H1 (cell line): Measurements from ENCODE around the gene DAPK2. TPM values are rescaled to one million over a fixed set of nuclear protein-coding genes. Genes with fewer than 3 reads are reported as not detected.
A peak's percentile ranks its signal among the peaks of the same experiment; 100 is the strongest.

Source experiments
- CTCF ChIA-PET: fragments of 300-600 bp; sonication (Branson Sonifier 250); formaldehyde crosslinking; loops from one replicate; lab custom pipeline; 2021; ENCODE audit not compliant: partially characterized antibody; lab: Charles Lee
- POLR2A ChIA-PET: fragments of 300-600 bp; sonication (Branson Sonifier 250); formaldehyde crosslinking; loops from one replicate; lab custom pipeline; 2021; ENCODE audit warnings: inconsistent platforms; ENCODE audit not compliant: partially characterized antibody; lab: Charles Lee
- DNase-seq, 2 experiments: peaks; one replicate each; pipeline versions ENCODE4 v3.0.0 to v3.0.0-alpha.2; 2010 to 2022; ENCODE audit warnings: low spot score in 2 of 2, low read depth in 1 of 2, mixed read lengths in 1 of 2
- FAIRE-seq: peaks from 2 replicates; lab custom pipeline; 2011; peaks lifted over from hg19 to GRCh38; lab: Jason Lieb, UNC
- H2AFZ ChIP-seq: 2 replicates; pipeline ENCODE4 v1.8.1; 2012; ENCODE audit warnings: low read length, inconsistent platforms
- H2AK5ac ChIP-seq: 2 replicates; pipeline ENCODE4 v1.6.1; 2013; ENCODE audit warnings: low read depth, low read length
- H2BK120ac ChIP-seq: replicated peaks from 2 replicates; pipeline ENCODE3; 2013; ENCODE audit warnings: low read depth, low read length, inconsistent platforms
- H2BK12ac ChIP-seq: 2 replicates; pipeline ENCODE4 v1.6.1; 2013; ENCODE audit warnings: low read depth, low read length
- H2BK15ac ChIP-seq: 2 replicates; pipeline ENCODE4 v1.6.1; 2013; ENCODE audit warnings: low read length
- H2BK20ac ChIP-seq: 2 replicates; pipeline ENCODE4 v1.6.1; 2013; ENCODE audit warnings: low read length
- H2BK5ac ChIP-seq: 2 replicates; pipeline ENCODE4 v1.6.1; 2013; ENCODE audit warnings: low read depth, low read length
- H3K14ac ChIP-seq: 2 replicates; pipeline ENCODE4 v1.6.1; 2013; ENCODE audit warnings: inconsistent platforms; ENCODE audit not compliant: insufficient read length
- H3K18ac ChIP-seq: 2 replicates; pipeline ENCODE4 v1.6.1; 2013; ENCODE audit warnings: low read length; ENCODE audit errors: extremely low read depth
- H3K23ac ChIP-seq: 2 replicates; pipeline ENCODE4 v1.6.1; 2013; ENCODE audit warnings: inconsistent platforms; ENCODE audit not compliant: insufficient read length
- H3K23me2 ChIP-seq: 2 replicates; pipeline ENCODE4 v1.6.1; 2013; ENCODE audit warnings: low read depth, low read length
- H3K27ac ChIP-seq: 2 replicates; pipeline ENCODE4 v1.6.1; 2011; ENCODE audit warnings: low read depth, low read length, inconsistent platforms
- H3K27me3 ChIP-seq, 4 experiments: replicated peaks in 1 of 4; 1 replicate in 1 of 4; 2 replicates in 3 of 4; pipeline versions ENCODE4 v1.6.1 to v1.8.1; 2011 to 2013; ENCODE audit warnings: low read length in 3 of 4, mild to moderate bottlenecking in 3 of 4, inconsistent platforms in 2 of 4, mixed read lengths in 2 of 4, moderate library complexity in 1 of 4; ENCODE audit not compliant: control insufficient read depth in 3 of 4, insufficient read depth in 3 of 4; ENCODE audit errors: extremely low read depth in 1 of 4
- H3K36me3 ChIP-seq, 4 experiments: 2 replicates each; pipeline versions ENCODE4 v1.6.1 to v1.8.1; 2011 to 2013; ENCODE audit warnings: mild to moderate bottlenecking in 4 of 4, low read length in 3 of 4, moderate library complexity in 2 of 4, control low read depth in 1 of 4, inconsistent platforms in 1 of 4; ENCODE audit not compliant: insufficient read depth in 4 of 4, control insufficient read depth in 2 of 4
- H3K4ac ChIP-seq: replicated peaks from 2 replicates; pipeline ENCODE3; 2013; ENCODE audit warnings: low read length, low read depth, mixed read lengths, inconsistent platforms; ENCODE audit not compliant: insufficient read length
- H3K4me1 ChIP-seq, 4 experiments: replicated peaks in 1 of 4; 1 replicate in 1 of 4; 2 replicates in 3 of 4; pipeline versions ENCODE4 v1.6.1 to v1.8.1; 2011 to 2013; ENCODE audit warnings: low read length in 3 of 4, inconsistent platforms in 2 of 4, mixed read lengths in 1 of 4; ENCODE audit not compliant: insufficient read depth in 4 of 4, control insufficient read depth in 3 of 4
- H3K4me2 ChIP-seq, 2 experiments: 2 replicates each; pipeline versions ENCODE4 v1.6.1 to v1.8.1; 2011 to 2013; ENCODE audit warnings: low read depth in 2 of 2, low read length in 2 of 2, control low read depth in 1 of 2, inconsistent platforms in 1 of 2, mild to moderate bottlenecking in 1 of 2; ENCODE audit not compliant: insufficient read depth in 1 of 2
- H3K4me3 ChIP-seq, 4 experiments: fragments of 200-600, 300-600 bp in 1 of 4; sonication (generic), shearing (Covaris generic), sonication (Bioruptor Twin) in 1 of 4; 2 replicates each; pipeline versions ENCODE4 v1.5.1 to v1.8.1; 2011 to 2016; ENCODE audit warnings: low read length in 4 of 4, low read depth in 3 of 4, control low read depth in 2 of 4, inconsistent platforms in 2 of 4, mild to moderate bottlenecking in 2 of 4, mixed read lengths in 1 of 4, moderate library complexity in 1 of 4; ENCODE audit not compliant: insufficient read depth in 2 of 4; ENCODE audit errors: extremely low read depth in 1 of 4
- H3K56ac ChIP-seq: replicated peaks from 2 replicates; pipeline ENCODE3; 2013; ENCODE audit warnings: low read depth, mild to moderate bottlenecking, mixed read lengths, low read length, inconsistent platforms; ENCODE audit not compliant: insufficient read length
- H3K79me1 ChIP-seq: 2 replicates; pipeline ENCODE4 v1.6.1; 2013; ENCODE audit warnings: low read depth, low read length, control low read depth
- H3K79me2 ChIP-seq, 2 experiments: 2 replicates each; pipeline versions ENCODE4 v1.6.1 to v1.8.1; 2012 to 2013; ENCODE audit warnings: low read length in 2 of 2, mild to moderate bottlenecking in 2 of 2, inconsistent platforms in 1 of 2; ENCODE audit not compliant: insufficient read depth in 2 of 2, control insufficient read depth in 1 of 2
- H3K9ac ChIP-seq, 4 experiments: replicated peaks in 1 of 4; 1 replicate in 1 of 4; 2 replicates in 3 of 4; pipeline versions ENCODE4 v1.6.1 to v1.8.1; 2011 to 2013; ENCODE audit warnings: low read depth in 3 of 4, low read length in 3 of 4, control low read depth in 2 of 4, mild to moderate bottlenecking in 2 of 4, moderate library complexity in 2 of 4, inconsistent platforms in 1 of 4; ENCODE audit errors: extremely low read depth in 1 of 4
- H3K9me3 ChIP-seq, 2 experiments: 2 replicates each; pipeline versions ENCODE4 v1.6.1 to v1.8.1; 2012 to 2013; ENCODE audit warnings: mild to moderate bottlenecking in 2 of 2, moderate library complexity in 2 of 2, control low read depth in 1 of 2, inconsistent platforms in 1 of 2, low read depth in 1 of 2, low read length in 1 of 2, mixed read lengths in 1 of 2; ENCODE audit not compliant: insufficient read depth in 2 of 2
- H4K20me1 ChIP-seq, 2 experiments: replicated peaks in 1 of 2; 2 replicates each; pipeline versions ENCODE3 to v1.8.1; 2011 to 2013; ENCODE audit warnings: inconsistent platforms in 2 of 2, low read length in 2 of 2, mild to moderate bottlenecking in 1 of 2; ENCODE audit not compliant: insufficient read depth in 2 of 2, control insufficient read depth in 1 of 2
- H4K5ac ChIP-seq: 2 replicates; pipeline ENCODE4 v1.6.1; 2013; ENCODE audit warnings: low read length, low read depth, mixed read lengths, inconsistent platforms; ENCODE audit not compliant: insufficient read length
- H4K8ac ChIP-seq: 2 replicates; pipeline ENCODE4 v1.8.0; 2013; ENCODE audit warnings: mild to moderate bottlenecking, moderate library complexity, low read length, inconsistent platforms; ENCODE audit not compliant: insufficient read depth; ENCODE audit errors: extremely low read depth
- H4K91ac ChIP-seq: replicated peaks from 2 replicates; pipeline ENCODE3; 2013; ENCODE audit warnings: low read length, mixed read lengths, inconsistent platforms; ENCODE audit not compliant: insufficient read length
- EZH2 ChIP-seq: fragments of 200-600 bp; sonication (generic); IDR thresholded peaks from 2 replicates; pipeline ENCODE4 v1.7.1; 2012; ENCODE audit warnings: low read depth, mild to moderate bottlenecking, moderate library complexity, low read length, inconsistent platforms; ENCODE audit not compliant: severe bottlenecking
- MAFK ChIP-seq: IDR thresholded peaks from 2 replicates; pipeline ENCODE4 v1.6.1; 2012; ENCODE audit warnings: low read depth, mild to moderate bottlenecking, improper control_type of control experiment, low read length
- whole genome bisulfite sequencing, 2 experiments: shearing (Covaris generic) in 1 of 2; methylation state at CpG; one replicate each; pipeline versions ENCODE4 v1.1.6 to v1.1.7; 2013 to 2015; ENCODE audit warnings: low lambda C conversion rate in 2 of 2, mixed read lengths in 2 of 2, inconsistent platforms in 1 of 2, low coverage in 1 of 2, missing lambda C conversion rate in 1 of 2; ENCODE audit not compliant: insufficient replicate concordance in 2 of 2, insufficient coverage in 1 of 2, insufficient read length in 1 of 2; ENCODE audit errors: extremely low coverage in 1 of 2, missing lambda C conversion rate in 1 of 2; 5-methylcytosine and 5-hydroxymethylcytosine counted together
- polyA plus RNA-seq, 7 experiments: library from polyadenylated mRNA; depleted of rRNA in 3 of 7; stranded (reverse) in 5 of 7; unstranded in 2 of 7; fragments of >200 nt in 5 of 7; fragments of 200-250 nt in 2 of 7; gene quantifications; 1 replicate in 5 of 7; 2 replicates in 1 of 7; 4 replicates in 1 of 7; pipeline versions ENCODE4 v1.2.1 to v1.2.3, GENCODE V29; 2011 to 2013; ENCODE audit warnings: missing spikeins in 2 of 7, mixed read lengths in 2 of 7
- total RNA-seq: library from RNA; stranded (reverse); fragmentation: NEBNext Ultra II Directional; extraction: Animal tissue kit (Norgen Biotek cat#: 25700); gene quantifications from 2 replicates; pipeline ENCODE4 v1.2.1, GENCODE V29; 2021

The DAPK2 gene
- total and polyA plus RNA-seq, 2 of the 8 experiments (the other 6 are each of a cell fraction or from before 2014, with no cell fraction given): 1.8 to 2.9 TPM

DNA sequence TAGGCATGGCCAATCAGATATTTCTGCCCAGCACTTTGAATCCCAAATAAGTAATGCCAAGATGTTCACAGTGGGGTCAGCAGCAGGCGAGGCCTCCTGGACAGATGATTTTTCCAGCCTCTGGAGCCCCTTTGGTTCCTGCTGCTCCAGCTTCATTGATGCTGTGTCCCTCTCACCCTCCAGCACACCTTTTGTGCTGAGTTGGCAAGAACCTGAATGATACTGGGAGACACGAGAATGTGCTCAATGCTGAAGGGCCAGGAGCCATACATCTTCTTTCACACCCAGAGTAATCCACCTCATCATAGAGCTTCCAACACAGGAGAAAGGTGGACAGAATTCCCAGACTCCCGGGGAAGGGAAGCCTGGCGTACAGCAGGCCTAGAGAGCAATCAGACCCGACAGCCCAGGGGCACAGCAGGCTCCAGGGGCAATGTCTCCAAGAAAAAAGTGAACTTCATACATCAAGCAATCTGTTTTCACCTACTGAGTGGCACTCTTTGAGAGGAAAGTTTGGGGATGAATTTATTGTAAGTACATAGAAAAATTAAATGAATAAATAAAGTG lies 6.7 kb upstream of the DAPK2 start:
- no peak overlapping the region for H2BK120ac ChIP-seq
- no peaks in the 10 kb centered on the region; a peak in 1 of 7 replicates for H3K27me3 ChIP-seq
- H3K36me3 ChIP-seq: no peaks in the 10 kb centered on the region
- TF ChIP-seq MAFK (peak; percentile 72), EZH2 (no peak)
- DNase-seq (no peak), FAIRE-seq (no peak)
- no peak overlapping the region for H3K27ac ChIP-seq
- no peak overlapping the region for H4K91ac ChIP-seq
- H2BK12ac ChIP-seq: no peak overlapping the region
- no peaks in the 10 kb centered on the region for H3K9me3 ChIP-seq
- H3K14ac ChIP-seq: no peak overlapping the region
- no peak overlapping the region for H2BK20ac ChIP-seq
- no peak overlapping the region for H4K8ac ChIP-seq
- ChIA-PET CTCF (interaction anchor here (1.4 to 7.7 kb wide), 6 partner anchors 15 to 301 kb away, joined by 3 to 62 read pairs (median 8); no protein-coding TSS in a partner anchor), POLR2A (interaction anchor here (1.3 kb wide), 1 partner anchor 46 kb away, joined by 3 read pairs; no protein-coding TSS in a partner anchor)
- no peak overlapping the region for H3K23ac ChIP-seq
- WGBS, 2 experiments: 84% methylated on average over 5 of the region's 5 CpGs; no CpG with 5 or more reads in 1 of the 2 experiments
- no peak overlapping the region for H4K5ac ChIP-seq
- H3K79me1 ChIP-seq: no peaks in the 10 kb centered on the region
- no peak overlapping the region for H2BK15ac ChIP-seq
- no peak overlapping the region for H3K4ac ChIP-seq
- H3K9ac ChIP-seq: no peak overlapping the region
- no peak overlapping the region for H2BK5ac ChIP-seq
- no peak overlapping the region for H3K4me3 ChIP-seq
- H3K79me2 ChIP-seq: no peaks in the 10 kb centered on the region
- H3K23me2 ChIP-seq: no peaks in the 10 kb centered on the region
- H3K4me1 ChIP-seq: peaks cover 0 to 5% (median 1%) of the 10 kb centered on the region in 4 experiments; a peak in 1 of 7 replicates
- H3K4me2 ChIP-seq: no peak overlapping the region
- no peaks in the 10 kb centered on the region for H4K20me1 ChIP-seq
- 0 out of 2 replicates have a peak overlapping the region, but pooled peaks have one; percentile 14 for H2AFZ ChIP-seq
- no peak overlapping the region for H3K56ac ChIP-seq
- H3K18ac ChIP-seq: no peak overlapping the region
- H2AK5ac ChIP-seq: no peak overlapping the region
